Measurements from ENCODE around the gene GADL1.

Gene GADL1

DNA sequence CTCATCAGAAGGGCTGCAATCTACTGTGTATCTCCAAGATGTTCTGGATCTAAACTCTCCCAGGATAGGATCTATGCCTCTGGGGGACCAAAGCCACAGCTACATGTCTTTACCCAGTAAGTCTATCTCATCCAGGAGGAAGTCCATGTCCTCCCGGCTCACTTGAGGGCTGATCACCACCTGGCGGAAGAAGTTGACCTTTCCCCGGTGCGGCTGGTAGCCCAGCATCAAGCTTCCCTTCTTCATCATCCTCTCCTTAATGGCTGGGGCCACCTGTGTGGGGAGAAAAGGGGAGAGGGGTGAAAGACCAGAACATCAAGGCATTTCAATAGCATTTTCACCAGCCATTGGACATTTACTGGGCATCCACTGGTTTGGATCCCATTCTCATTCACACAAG lies 166.3 kb downstream of the GADL1 start:
- DNase-seq (ENCODE audit: low read depth in 3 of 3, low spot score in 1 of 3): no peak

- DNase-seq (ENCODE audit: low read depth in 3 of 3, low spot score in 1 of 3): no peak
Observed at GRCh38 chr3:30724863-30725262, 169.6 kb downstream of the GADL1 start.

GRCh38 chr3:30723211-30723610 lies 171.2 kb downstream of the GADL1 start:
- no peak for DNase-seq (ENCODE audit: low read depth in 3 of 3, low spot score in 1 of 3)

DNA sequence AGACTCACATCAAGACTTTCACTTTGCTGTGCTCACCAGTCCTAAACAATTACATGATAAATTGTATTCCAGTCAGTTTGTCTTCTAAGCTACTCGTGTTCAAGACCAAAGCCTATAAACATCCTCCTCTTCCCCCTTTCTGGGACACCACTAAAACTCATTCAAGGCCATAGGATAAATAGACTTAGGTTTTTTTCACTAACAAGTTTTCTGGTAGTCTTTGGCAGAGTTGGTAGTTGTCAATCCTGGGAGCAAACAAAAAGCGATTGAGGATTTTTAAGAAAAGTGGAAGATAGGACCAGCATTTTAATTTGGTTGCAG lies 173.2 kb downstream of the GADL1 start:
- DNase-seq (ENCODE audit: low read depth in 3 of 3, low spot score in 1 of 3): no peak

GRCh38 chr3:30720586-30721313 lies 173.7 kb downstream of the GADL1 start:
- DNase-seq (ENCODE audit: low read depth in 3 of 3, low spot score in 1 of 3): no peak

DNA sequence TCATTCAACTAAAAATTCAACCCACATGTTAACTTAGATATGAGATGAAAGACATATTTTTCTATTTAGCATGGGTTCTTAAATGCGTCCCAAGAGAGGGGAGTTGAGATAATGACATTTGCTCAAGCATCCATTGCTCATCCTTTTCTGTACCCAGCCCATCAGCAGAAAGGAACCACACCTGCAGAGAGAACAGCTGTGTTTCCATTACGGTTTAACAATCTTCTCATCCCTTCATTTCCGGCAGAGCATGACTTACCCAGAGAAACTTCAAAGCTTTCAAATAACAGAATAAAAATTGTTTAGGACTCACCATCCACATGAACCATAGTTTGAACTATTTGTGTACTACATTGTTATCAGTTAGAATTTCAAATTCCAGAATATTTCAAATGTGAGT lies 174.9 kb downstream of the GADL1 start:
- no peak for DNase-seq (ENCODE audit: low read depth in 3 of 3, low spot score in 1 of 3)

GRCh38 chr3:30713885-30714503 lies 180.5 kb downstream of the GADL1 start:
- DNase-seq (ENCODE audit: low read depth in 3 of 3, low spot score in 1 of 3): no peak

DNA sequence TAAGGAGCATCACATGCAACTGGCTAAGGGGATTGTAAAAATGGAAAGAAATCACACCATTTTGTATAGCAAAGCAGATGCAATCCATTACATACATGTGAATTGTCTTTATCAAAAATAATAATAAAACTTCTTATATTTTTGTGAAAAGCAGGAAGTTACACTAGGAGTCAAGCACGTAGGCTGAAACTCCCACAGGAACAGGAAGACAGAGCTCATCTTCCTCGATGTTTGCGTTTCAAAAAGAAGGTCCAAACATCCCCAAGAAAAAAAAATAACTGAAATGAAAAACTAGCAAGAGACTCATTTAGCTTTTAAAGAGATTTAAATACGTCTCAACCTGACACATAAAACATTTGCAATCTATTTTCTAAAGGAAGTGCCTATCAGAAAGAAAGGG lies 181.5 kb downstream of the GADL1 start:
- DNase-seq (ENCODE audit: low read depth in 3 of 3, low spot score in 1 of 3): no peak

DNA sequence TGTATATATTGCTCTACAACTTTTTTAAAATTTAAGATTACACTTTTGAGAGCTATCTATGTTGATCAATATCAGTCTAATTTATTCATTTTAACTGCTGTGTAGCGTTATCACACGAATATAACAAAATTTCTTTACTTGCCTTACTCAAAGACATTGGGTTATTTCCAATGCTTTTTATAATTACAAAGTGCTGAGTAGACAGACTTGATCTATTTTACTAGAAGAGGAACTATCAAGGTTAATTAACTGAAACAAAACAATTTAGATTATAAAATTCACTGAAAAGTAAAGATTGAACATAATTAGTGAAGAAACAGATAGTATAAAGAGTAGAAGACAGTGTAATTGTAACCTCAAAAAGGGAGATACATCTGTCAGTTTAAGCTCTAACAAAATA lies 182.6 kb downstream of the GADL1 start:
- DNase-seq (ENCODE audit: low read depth in 3 of 3, low spot score in 1 of 3): no peak

DNA sequence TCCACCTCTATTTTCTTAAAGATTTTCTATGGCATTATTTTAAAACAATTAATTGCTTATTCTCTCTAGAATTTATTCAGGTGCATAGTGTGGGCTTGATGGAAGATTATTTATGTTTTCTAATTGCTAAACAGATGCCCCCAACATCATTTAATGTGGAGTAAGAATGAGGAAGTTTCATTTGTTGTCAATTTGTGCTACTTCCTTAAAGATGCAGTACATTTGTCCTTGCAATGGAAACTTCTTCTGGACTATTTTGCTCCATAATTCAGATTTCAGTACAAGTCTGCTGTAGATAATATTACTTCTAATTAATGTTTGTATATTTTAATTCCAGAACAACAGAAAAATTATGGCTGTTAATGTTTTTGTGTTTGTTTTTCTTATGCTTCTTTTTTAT lies 183.3 kb downstream of the GADL1 start:
- no peak for DNase-seq (ENCODE audit: low read depth in 3 of 3, low spot score in 1 of 3)

DNA sequence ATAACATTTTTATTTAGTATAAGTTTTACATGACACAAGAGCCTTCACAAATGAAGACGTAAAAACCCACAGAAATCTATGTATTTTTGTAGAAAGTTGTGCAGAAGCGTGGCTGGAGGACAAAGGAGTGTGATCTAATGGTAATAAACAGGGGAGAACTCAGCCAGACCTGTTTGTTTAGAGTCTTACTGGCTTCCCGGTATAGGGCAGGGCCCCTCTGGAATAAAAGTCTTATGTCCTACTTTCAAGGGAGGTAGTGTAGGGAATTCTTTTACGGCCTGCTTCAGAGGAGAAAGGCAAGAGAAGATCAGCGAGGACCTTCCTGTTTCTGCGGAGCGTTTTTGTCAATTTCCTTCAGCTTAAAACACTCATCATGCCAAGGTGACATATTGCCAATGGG lies 184.4 kb downstream of the GADL1 start:
- DNase-seq (ENCODE audit: low read depth in 3 of 3, low spot score in 1 of 3): no peak

- DNase-seq (ENCODE audit: low read depth in 3 of 3, low spot score in 1 of 3): no peak
Observed at GRCh38 chr3:30708472-30708871, 186.0 kb downstream of the GADL1 start.

DNA sequence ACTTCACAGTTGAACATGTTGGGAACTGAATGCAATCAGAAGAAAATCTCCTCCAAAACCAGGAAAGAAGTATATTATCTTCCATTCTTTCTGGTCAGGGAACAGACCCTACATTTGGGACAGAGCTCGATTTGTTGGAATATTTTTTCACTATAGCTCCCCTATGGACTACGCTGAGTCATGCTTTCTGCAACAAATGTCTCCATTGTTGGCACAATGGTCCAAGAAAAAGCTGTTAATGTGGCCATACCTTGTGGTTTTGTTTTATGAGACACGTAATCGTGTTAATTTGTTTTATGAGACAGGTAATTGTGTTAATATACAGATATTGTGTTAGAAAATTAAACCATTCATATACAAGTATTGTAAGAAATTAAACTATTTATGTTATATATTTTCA lies 186.6 kb downstream of the GADL1 start:
- DNase-seq (ENCODE audit: low read depth in 3 of 3, low spot score in 1 of 3): no peak

DNA sequence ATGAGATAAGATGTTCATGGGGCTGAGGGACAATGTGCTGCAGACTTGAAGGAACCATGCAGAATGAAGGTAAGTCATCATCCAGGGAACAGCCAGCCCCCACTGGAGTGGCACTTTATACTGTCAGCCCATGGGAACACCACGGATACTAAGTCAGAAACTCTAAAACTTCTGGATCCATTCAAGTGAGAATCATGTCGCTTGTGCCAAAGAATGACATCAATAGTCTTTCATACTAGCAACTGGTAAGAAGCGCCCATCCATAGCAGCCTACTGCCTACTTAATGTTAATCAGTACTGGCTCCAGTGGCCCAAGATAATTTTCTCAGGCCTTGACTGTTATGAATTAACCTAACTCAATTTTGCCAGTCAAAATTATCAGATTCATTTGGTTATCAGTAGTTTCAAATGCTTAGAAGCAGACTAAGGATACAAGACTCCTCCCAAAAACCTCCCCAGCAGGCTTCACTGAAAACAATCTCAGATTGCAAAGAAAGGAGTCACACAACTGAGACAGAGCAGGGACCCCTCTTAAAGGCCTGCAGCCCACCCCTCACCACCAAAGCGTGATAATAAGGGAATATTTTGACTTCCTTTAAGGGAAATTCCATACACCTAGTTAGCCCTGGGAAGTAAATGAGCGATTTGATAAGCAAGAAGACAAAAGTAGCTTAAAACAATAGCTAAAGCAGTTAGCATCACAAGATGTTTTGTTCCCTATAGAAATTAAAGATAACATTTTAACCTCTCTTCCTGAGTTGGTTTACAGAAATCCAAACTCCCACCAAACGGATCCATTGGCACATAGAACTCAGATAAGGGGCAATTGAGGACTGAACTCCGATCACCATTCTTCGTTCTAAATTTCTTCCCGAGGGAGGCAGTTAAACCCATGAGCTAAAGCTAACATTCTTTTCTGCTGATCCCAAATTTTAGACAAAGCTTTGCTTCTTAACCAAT lies 189.2 kb downstream of the GADL1 start:
- no peak for DNase-seq (ENCODE audit: low read depth in 3 of 3, low spot score in 1 of 3)

DNA sequence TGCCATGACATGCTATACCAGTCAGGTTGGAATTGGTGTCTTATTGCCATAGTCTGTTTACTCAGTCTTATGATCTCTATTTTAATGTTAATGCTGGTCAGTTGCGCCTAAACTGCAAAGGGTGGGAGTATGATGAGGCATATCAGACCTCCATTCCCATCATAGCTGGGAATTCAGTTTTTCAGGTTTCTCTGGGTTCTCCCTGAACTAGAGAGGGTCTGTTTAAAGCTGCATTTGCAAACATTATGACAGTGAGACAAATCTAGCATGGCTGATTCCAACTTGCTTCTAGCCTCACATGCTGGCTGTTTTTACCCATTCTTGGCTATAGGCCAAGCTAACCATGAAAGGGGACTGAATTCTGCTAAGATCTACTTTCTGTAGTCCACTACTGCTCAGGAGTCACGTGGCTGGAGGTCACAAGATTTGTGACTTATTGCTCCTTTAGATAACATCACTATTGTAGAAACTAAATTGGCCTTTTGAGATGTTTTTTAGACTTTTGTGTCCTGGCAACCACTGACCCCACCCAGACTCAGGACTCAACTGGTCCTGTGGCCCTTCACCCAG lies 191.5 kb downstream of the GADL1 start:
- no peak for DNase-seq (ENCODE audit: low read depth in 3 of 3, low spot score in 1 of 3)

DNA sequence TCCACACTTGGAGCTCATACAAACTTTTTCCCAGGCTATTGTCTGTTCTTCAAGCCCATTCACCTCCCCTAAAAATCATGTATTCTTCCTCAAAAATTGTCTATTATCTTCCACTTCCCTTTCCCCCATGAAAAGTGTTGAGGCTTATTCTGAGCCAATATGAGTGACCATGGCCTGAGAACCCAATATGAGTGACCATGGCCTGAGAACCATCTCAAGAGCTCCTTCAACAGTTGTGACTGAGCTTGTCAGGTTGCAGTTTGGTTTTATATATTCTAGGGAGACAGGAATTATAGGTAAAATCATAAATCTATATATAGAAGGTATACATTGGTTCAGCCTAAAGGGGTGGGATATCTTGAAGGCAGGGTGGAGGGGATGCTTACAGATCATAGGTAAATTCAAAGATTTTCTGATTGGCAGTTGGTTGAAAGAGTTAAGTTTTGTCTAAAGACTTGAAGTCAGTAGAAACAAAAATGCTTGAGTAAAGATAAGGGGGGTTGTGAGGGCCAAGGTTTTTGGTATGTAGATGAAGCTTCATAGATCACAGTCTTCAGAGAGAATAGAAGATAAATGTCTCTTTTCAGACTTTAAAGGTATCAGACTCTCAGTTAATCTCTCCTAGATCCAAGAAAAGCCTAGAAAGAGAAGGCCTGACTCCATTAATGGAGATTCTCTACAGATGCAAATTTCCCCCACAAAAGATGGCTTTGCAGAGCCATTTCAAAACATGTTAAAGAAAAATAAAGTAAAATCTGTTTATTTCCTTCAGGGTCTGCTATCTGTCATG lies 192.2 kb downstream of the GADL1 start:
- DNase-seq (ENCODE audit: low read depth in 3 of 3, low spot score in 1 of 3): no peak

DNA sequence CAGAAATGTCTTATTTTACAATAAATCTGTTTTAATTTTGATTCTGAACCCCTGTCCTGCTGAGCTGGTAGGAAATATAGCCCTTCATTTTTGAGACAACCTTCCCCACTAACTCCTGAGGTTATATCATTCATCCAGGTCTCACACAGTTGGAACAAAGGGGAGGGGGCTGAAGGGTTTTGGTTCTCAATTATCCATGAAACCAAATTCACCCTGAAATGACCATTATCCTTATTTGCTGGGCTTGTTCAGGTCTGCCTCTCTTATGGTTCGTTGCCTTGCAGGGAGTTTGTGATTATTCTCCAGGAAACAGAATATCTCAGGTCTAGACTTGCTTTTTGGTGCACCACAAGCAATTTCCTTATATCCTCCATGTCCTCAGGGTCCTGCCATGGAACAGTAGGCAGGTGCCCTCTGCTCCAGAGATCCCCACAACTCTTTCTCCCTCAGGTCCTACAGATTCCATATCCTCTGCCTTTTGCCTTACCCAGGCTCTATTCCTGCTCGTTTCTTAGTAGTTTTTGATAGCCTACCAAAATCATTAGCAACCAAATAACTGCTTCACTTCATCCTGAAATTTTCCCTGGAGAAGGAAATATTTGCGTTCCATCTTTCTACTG lies 193.6 kb downstream of the GADL1 start:
- no peak for DNase-seq (ENCODE audit: low read depth in 3 of 3, low spot score in 1 of 3)

DNA sequence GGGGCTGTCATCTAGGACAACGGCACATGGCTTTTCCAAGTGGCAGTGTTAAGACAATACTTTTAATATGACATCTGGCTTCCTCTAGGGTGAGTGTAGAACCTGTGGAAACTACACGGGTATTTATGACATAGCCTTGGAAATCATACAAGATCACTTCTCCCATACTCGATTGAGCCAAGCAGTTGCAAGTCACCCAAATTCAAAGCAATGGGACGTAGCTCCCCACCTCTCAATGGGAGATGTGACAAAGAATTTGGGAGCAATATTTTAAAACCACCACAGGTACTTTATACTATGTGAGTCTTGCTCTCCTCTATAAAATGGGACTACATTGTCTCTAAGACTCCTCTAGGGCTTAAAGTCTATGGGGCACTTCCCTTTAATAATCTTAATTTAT lies 194.5 kb downstream of the GADL1 start:
- no peak for DNase-seq (ENCODE audit: low read depth in 3 of 3, low spot score in 1 of 3)

DNA sequence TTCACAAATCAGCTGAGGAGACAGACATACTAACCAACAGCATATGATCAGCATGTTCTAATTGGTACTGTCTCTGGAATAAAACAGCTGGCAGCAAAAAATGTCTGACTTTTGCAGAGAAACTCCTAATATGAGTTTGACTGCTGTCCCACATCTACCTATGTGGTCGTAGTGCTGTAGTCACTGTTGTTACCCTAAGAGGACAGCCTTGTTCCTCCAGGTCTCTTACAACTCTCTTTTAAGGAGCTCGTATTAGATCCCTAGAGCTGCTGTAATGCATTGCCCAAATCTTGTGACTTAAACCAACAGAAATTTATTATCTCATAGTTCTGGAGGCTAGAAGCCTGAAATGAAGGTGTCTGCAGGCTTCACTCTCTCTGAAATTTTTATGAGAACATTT lies 195.9 kb downstream of the GADL1 start:
- no peak for DNase-seq (ENCODE audit: low read depth in 3 of 3, low spot score in 1 of 3)

GRCh38 chr3:30696896-30697295 lies 197.6 kb downstream of the GADL1 start:
- no peak for DNase-seq (ENCODE audit: low read depth in 3 of 3, low spot score in 1 of 3)

GRCh38 chr3:30696403-30696819 lies 198.1 kb downstream of the GADL1 start:
- no peak for DNase-seq (ENCODE audit: low read depth in 3 of 3, low spot score in 1 of 3)

Measured in stimulated activated CD4-positive, alpha-beta T cell treated with anti-CD3 and anti-CD28 coated beads, TNF-alpha, amount 100 ng/mL, for 1 hour (primary cell).